NCI-H526 treated with DMSO at 0.1 percent for 48 hours (cell line): ENCODE measurements around the gene WDR5B.
"Not testable (repeated sequence)": the region's sequence is repeated elsewhere in the genome, so short reads cannot be mapped to it uniquely, and the experiment has no call there.

Source experiments
- DNase-seq: peaks from one replicate; lab custom pipeline; 2025; lab: John Stamatoyannopoulos, UW

The WDR5B gene

GRCh38 chr3:122415762-122416654 lies at the start of gene WDR5B:
Gene WDR5B, minus strand, starts transcription at chr3:122416062. Its CDS starts 534 bp downstream, at chr3:122415528.
- no peak for DNase-seq

GRCh38 chr3:122464659-122465058 lies 48.8 kb upstream of the WDR5B start:
- no peak for DNase-seq

- DNase-seq, result no peak
Measured at GRCh38 chr3:122462406-122462805, 46.5 kb upstream of the WDR5B start.

- DNase-seq, result no peak
Measured at GRCh38 chr3:122461806-122462205, 45.9 kb upstream of the WDR5B start.

GRCh38 chr3:122458992-122459391 lies 43.1 kb upstream of the WDR5B start:
- no peak for DNase-seq

- no peak for DNase-seq
Measured at GRCh38 chr3:122457706-122458105, 41.8 kb upstream of the WDR5B start.

- DNase-seq, result no peak
Measured at GRCh38 chr3:122456074-122456473, 40.2 kb upstream of the WDR5B start.

- no peak for DNase-seq
Measured at GRCh38 chr3:122451371-122451770, 35.5 kb upstream of the WDR5B start.

- DNase-seq, result not testable (repeated sequence)
Measured at GRCh38 chr3:122448218-122448617, 32.4 kb upstream of the WDR5B start.

- DNase-seq, result not testable (repeated sequence)
Measured at GRCh38 chr3:122444491-122444887, 28.6 kb upstream of the WDR5B start.

- DNase-seq, result not testable (repeated sequence)
Measured at GRCh38 chr3:122443762-122444490, 28.1 kb upstream of the WDR5B start.

GRCh38 chr3:122443090-122443489 lies 27.2 kb upstream of the WDR5B start:
- no peak for DNase-seq

GRCh38 chr3:122435950-122436349 lies 20.1 kb upstream of the WDR5B start:
- no peak for DNase-seq

GRCh38 chr3:122430371-122430770 lies 14.5 kb upstream of the WDR5B start:
- DNase-seq, result no peak

- DNase-seq, result no peak
Measured at GRCh38 chr3:122427857-122428471, 12.1 kb upstream of the WDR5B start.

- no peak for DNase-seq
Measured at GRCh38 chr3:122421836-122422235, 6.0 kb upstream of the WDR5B start.

- no peak for DNase-seq
Measured at GRCh38 chr3:122421101-122421500, 5.2 kb upstream of the WDR5B start.

GRCh38 chr3:122416966-122417365 lies 1.1 kb upstream of the WDR5B start:
- DNase-seq, result no peak

GRCh38 chr3:122415104-122415744 lies 638 bp downstream of the WDR5B start:
- no peak for DNase-seq

GRCh38 chr3:122414391-122414790 lies 1.5 kb downstream of the WDR5B start:
- no peak for DNase-seq

GRCh38 chr3:122410639-122411038 lies 5.2 kb downstream of the WDR5B start:
- no peak for DNase-seq

GRCh38 chr3:122410111-122410510 lies 5.8 kb downstream of the WDR5B start:
- DNase-seq, result no peak
